Right lobe of liver (tissue), 6 donors: ENCODE data around the gene INPP4B. TPM values are rescaled to one million over a fixed set of nuclear protein-coding genes. Genes with fewer than 3 reads are reported as not detected.

Experiments
- ATAC-seq, 4 donors: fragments of 200-7000 bp; cut with Tn5 transposase; one replicate each; pipeline ENCODE4 v1.9.1; 2020; ENCODE audit warnings: mild to moderate bottlenecking in 4 of 4, moderate library complexity in 4 of 4
- DNase-seq, 3 donors: peaks; one replicate each; pipeline ENCODE4 v3.0.0-alpha.2; 2020
- H3K27ac ChIP-seq, 3 donors: fragments of 200-600 bp; one replicate each; pipeline ENCODE4 v1.8.0; 2022
- H3K27me3 ChIP-seq, 2 donors: fragments of 200-600 bp; one replicate each; pipeline ENCODE4 v1.8.0; 2022
- H3K36me3 ChIP-seq, 4 donors: fragments of 200-600 bp; sonication (generic) in 1 of 4; one replicate each; pipeline versions ENCODE4 v1.5.1 to v1.8.0; 2017 to 2022; ENCODE audit warnings: control low read depth in 1 of 4
- H3K4me1 ChIP-seq, 4 donors: fragments of 200-600 bp; sonication (generic) in 1 of 4; one replicate each; pipeline versions ENCODE4 v1.5.1 to v1.8.0; 2017 to 2022; ENCODE audit warnings: control low read depth in 1 of 4
- H3K4me3 ChIP-seq, 3 donors: fragments of 200-600 bp; one replicate each; pipeline ENCODE4 v1.8.0; 2022
- H3K9me3 ChIP-seq, 4 donors: fragments of 200-600 bp; sonication (generic) in 1 of 4; one replicate each; pipeline versions ENCODE4 v1.5.1 to v1.8.0; 2017 to 2022; ENCODE audit warnings: control low read depth in 1 of 4
- POLR2A ChIP-seq: fragments of 450-650 bp; IDR thresholded peaks from one replicate; pipeline ENCODE4 v1.6.1; 2017; ENCODE audit warnings: antibody characterized with exemption, mild to moderate bottlenecking
- WGBS: methylation state at CpG from one replicate; pipeline ENCODE4 v1.1.6; 2018; ENCODE audit warnings: low coverage, low lambda C conversion rate; ENCODE audit not compliant: insufficient coverage; ENCODE audit errors: missing lambda C conversion rate; 5-methylcytosine and 5-hydroxymethylcytosine counted together
- intact Hi-C, 2 donors: fragments of 100-400 bp; cut with DNase I; formaldehyde crosslinking; loops; one replicate each; pipeline versions ENCODE4 v1.11.2 to v1.14.1; 2022
- total RNA-seq, 6 experiments: library from RNA; depleted of rRNA in 2 of 6; stranded (reverse); fragments of >200 nt in 2 of 6; fragmentation: NEBNext Ultra II Directional in 3 of 6; extraction: Animal tissue kit (Norgen Biotek cat#: 25700) in 3 of 6; gene quantifications; one replicate each; pipeline versions ENCODE4 v1.1.0 to v1.2.4, GENCODE V29; 2016 to 2023
- TF ChIP-seq, protein P1 (sequence below), 4 donors: fragments of 200-600 bp in 3 of 4; fragments of 450-650 bp in 1 of 4; IDR thresholded peaks; one replicate each; pipeline versions ENCODE4 v1.5.1 to v1.8.0; 2016 to 2022; ENCODE audit warnings: antibody characterized with exemption in 4 of 4, mild to moderate bottlenecking in 2 of 4
- donor health status: DM: no; HTN: yes; CAD: no.
- donor health status: DM: no; HTN: no; CAD: no.
- donor health status: DM: no; HTN: no; CAD: no.
- donor health status: DM: no; HTN: yes; CAD: no.
- donor health status: DM: no; HTN: yes; CAD: no.

Gene INPP4B
- total RNA-seq, 6 experiments from 2014 or later, result 0.73 to 5.0 (median 1.6) TPM

DNA sequence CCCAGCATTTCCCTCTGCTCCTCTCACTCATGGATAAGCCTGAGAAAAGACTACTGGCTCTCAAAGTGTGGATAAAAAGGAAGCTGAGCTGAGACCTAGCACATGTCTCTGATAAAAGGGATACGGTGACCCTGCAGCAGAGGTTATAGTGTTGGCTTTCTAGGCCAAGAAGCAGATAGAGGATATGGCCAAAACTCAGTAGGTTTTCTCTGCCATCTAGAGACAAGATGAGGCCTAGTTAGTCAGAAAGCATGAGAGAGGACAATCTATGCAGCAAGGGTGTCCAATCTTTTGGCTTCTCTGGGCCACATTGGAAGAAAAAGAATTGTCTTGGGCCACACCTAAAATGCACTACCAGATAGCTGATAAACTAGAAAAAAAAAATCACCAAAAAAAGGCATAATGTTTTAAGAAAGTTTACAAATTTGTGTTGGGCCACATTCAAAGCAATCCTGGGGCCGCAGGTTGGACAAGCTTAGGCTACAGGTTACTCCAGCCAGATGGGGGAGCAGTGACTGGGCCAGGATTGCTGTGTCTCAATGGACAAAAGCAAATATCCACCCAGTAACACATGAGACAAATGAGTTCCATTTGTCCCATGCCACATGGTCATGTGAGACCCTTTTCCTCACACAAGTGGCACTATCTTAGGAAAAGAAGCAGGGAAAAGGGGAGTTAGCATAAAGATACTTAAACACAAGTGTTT, 411.4 kb downstream of the INPP4B start:
- TF ChIP-seq POLR2A, result no peak
- TF ChIP-seq, protein P1, sequence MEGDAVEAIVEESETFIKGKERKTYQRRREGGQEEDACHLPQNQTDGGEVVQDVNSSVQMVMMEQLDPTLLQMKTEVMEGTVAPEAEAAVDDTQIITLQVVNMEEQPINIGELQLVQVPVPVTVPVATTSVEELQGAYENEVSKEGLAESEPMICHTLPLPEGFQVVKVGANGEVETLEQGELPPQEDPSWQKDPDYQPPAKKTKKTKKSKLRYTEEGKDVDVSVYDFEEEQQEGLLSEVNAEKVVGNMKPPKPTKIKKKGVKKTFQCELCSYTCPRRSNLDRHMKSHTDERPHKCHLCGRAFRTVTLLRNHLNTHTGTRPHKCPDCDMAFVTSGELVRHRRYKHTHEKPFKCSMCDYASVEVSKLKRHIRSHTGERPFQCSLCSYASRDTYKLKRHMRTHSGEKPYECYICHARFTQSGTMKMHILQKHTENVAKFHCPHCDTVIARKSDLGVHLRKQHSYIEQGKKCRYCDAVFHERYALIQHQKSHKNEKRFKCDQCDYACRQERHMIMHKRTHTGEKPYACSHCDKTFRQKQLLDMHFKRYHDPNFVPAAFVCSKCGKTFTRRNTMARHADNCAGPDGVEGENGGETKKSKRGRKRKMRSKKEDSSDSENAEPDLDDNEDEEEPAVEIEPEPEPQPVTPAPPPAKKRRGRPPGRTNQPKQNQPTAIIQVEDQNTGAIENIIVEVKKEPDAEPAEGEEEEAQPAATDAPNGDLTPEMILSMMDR (IDR thresholded peaks at IDR 0.05), result no peak
- H3K27ac ChIP-seq, result no peak overlapping the region
- 69% methylated on average over 2 of the region's 2 CpGs for WGBS
- no peak for ATAC-seq
- H3K4me3 ChIP-seq, result no peak overlapping the region
- no peaks in the 10 kb centered on the region for H3K27me3 ChIP-seq
- H3K4me1 ChIP-seq, result no peaks in the 10 kb centered on the region
- H3K9me3 ChIP-seq, result no peaks in the 10 kb centered on the region
- no peaks in the 10 kb centered on the region for H3K36me3 ChIP-seq
- intact Hi-C loops, result no loop called here
- no peak for DNase-seq

DNA sequence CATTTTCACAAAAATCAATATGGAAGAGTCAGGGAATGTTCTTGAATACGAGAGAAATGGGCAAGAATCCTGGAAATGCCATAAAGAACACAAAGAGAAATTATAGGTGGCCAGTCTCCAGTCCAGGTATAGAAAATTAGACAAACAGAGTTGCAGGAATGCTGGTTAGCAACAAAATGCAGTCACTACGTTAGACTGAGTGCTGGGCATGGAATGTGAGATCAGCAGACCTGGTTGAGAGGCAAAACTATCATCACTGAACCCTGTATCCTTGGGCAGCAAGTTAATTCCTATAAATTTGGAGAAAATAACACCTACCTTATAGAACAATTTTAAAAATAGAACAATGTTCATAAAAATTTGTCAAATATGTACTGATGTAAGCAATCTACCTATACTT, 417.4 kb downstream of the INPP4B start:
- H3K4me3 ChIP-seq, result no peak overlapping the region
- H3K36me3 ChIP-seq, result no peaks in the 10 kb centered on the region
- 41% methylated on average over 2 of the region's 2 CpGs for WGBS
- ATAC-seq (no peak), DNase-seq (no peak)
- no peaks in the 10 kb centered on the region for H3K9me3 ChIP-seq
- no peaks in the 10 kb centered on the region for H3K27me3 ChIP-seq
- H3K27ac ChIP-seq, result no peak overlapping the region
- intact Hi-C loops, result no loop called here
- no peaks in the 10 kb centered on the region for H3K4me1 ChIP-seq
- TF ChIP-seq, protein P1 (IDR thresholded peaks at IDR 0.05), result no peak
- TF ChIP-seq POLR2A, result no peak

DNA sequence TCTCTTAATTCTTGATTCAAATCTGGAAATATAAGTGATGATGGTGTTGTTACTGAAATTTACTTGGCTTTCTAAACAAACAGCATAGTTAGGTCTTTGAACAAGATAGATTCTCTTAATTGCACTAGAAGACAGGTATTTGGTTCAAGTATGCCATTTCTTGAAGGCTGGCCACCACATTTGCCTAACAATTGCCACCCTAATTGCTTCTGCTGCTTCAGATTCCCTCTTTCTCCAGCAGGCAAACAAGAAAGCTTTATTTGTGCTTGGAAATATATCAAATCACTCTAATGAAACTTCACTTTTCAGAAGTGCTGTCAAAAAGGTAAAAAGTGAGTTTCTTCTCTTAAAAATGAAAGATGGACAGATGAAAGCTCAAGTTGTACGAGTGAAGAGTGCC, 418.6 kb downstream of the INPP4B start:
- Histone ChIP-seq H3K27ac (no peak overlapping the region), H3K36me3 (no peaks in the 10 kb centered on the region), H3K9me3 (no peaks in the 10 kb centered on the region), H3K4me3 (no peak overlapping the region), H3K4me1 (no peaks in the 10 kb centered on the region), H3K27me3 (no peaks in the 10 kb centered on the region)
- no peak for ATAC-seq
- 56% methylated on average over 1 of the region's 1 CpG for WGBS
- DNase-seq, result no peak
- no peak for TF ChIP-seq POLR2A
- TF ChIP-seq, protein P1 (IDR thresholded peaks at IDR 0.05), result no peak
- intact Hi-C loops, result no loop called here

DNA sequence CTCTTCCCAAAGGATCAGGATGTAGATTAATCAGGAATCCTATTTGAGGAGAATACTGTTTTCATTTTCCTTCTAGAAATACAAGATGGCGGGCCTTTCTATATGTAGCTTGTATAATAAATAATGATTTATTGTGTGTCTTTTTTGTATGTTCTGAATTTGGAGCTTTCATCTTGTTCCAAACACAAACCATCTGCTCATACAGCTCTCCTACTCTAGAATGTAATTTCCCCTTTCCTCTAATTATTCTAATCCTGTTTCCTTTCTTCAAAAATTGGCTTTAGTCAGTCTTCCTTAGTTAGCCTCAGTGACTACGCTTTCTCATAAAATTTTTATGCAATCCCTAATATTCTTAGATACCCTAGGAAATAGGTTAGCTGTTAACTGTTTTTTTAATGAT, 422.2 kb downstream of the INPP4B start:
- DNase-seq (no peak), ATAC-seq (no peak)
- H3K27ac ChIP-seq, result no peak overlapping the region
- no peaks in the 10 kb centered on the region for H3K36me3 ChIP-seq
- H3K4me3 ChIP-seq, result no peak overlapping the region
- WGBS, result 62% methylated on average over 2 of the region's 2 CpGs
- H3K4me1 ChIP-seq, result no peaks in the 10 kb centered on the region
- no peaks in the 10 kb centered on the region for H3K9me3 ChIP-seq
- H3K27me3 ChIP-seq, result no peaks in the 10 kb centered on the region
- TF ChIP-seq, protein P1 (IDR thresholded peaks at IDR 0.05), result no peak
- no peak for TF ChIP-seq POLR2A
- intact Hi-C loops, result no loop called here
